ENCODE data around the gene ADAMTS16.

ADAMTS16 gene

DNA sequence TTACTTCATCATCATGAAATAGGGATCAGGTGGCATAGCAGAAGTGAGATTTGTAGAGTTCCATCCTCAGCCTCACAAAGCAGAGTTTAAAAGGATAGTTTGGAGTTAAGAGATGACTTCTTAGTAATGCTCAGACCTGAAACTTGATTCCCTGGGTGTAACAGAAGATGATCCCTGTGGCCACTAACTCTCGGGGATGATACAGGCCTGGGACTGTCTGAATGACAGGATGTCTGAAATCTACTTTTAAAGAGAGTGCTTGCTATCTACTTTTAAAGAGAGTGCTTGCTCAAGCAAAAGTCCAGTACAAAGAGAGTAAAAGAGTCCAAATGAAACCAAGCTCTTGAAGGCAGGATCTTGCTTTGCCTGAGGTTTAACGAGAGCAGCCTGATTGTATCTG is 14.6 kb downstream of the ADAMTS16 start:
- DNase-seq: no peak
- no peak for ATAC-seq (replicated peaks)
- Mint-ChIP-seq H3K27me3 (no peaks in the 10 kb centered on the region), H3K4me3 (no peak overlapping the region), H3K4me1 (peaks cover 0 to 6% of the 10 kb centered on the region in 2 donors), H3K27ac (no peak overlapping the region), H3K36me3 (no peaks in the 10 kb centered on the region), H3K9me3 (peaks cover 12% of the 10 kb centered on the region in 2 donors)

DNA sequence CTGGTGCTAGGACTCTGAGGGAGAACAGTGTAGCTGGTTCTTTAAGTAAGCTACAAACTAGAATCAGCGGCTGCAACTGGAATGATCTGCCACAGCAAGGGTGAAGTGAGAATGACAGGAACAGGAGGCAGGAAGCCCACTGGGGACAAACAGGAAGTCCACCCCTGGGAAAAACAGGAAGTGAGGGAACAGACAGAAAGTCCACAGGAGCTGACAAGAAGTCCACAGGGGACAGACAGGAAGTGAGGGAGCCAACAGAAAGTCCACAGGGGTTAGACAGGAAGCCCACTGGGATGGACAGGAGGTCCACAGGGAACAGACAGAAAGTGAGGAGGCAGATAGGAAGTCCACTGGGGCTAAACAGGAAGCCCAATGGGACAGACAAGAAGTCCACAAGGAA is 15.5 kb downstream of the ADAMTS16 start:
- Mint-ChIP-seq H3K36me3 (no peaks in the 10 kb centered on the region), H3K4me1 (peaks cover 0 to 6% of the 10 kb centered on the region in 2 donors), H3K9me3 (peaks cover 12% of the 10 kb centered on the region in 2 donors), H3K27ac (no peak overlapping the region), H3K27me3 (no peaks in the 10 kb centered on the region), H3K4me3 (no peak overlapping the region)
- no peak for DNase-seq
- no peak for ATAC-seq (replicated peaks)

DNA sequence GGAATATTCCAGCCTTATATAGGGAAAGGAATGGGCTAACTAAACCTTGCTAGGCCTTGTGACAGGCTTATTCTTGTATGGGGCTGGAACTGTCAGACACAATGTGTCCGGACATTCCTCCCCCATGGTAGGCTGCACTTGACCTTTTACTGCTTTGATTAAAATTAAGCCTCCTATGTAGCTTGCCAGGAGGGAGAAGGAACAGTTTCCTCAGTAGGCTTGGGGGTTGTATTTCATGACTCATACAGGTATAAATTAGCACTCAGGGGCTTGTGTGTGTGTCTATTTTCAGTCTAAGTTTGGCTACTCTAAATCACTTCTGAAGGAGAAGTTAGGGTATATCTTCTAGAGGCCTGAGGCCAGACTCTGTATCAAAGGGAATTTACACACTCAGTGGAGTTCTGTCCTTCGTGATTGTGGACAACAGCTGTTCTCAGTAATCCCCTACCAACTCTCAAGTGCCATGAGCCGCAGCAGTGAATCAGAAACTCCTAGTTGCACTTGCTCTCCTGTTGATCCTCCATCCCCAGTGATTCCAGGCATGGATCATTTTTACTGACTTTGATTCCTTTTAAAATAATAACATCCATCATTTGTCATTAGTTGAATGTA is 16.4 kb downstream of the ADAMTS16 start:
- Mint-ChIP-seq H3K4me3 (no peak overlapping the region), H3K36me3 (no peaks in the 10 kb centered on the region), H3K4me1 (peaks cover 0 to 6% of the 10 kb centered on the region in 2 donors), H3K9me3 (peaks cover 12% of the 10 kb centered on the region in 2 donors), H3K27me3 (no peaks in the 10 kb centered on the region), H3K27ac (no peak overlapping the region)
- ATAC-seq (replicated peaks) (no peak), DNase-seq (no peak)

DNA sequence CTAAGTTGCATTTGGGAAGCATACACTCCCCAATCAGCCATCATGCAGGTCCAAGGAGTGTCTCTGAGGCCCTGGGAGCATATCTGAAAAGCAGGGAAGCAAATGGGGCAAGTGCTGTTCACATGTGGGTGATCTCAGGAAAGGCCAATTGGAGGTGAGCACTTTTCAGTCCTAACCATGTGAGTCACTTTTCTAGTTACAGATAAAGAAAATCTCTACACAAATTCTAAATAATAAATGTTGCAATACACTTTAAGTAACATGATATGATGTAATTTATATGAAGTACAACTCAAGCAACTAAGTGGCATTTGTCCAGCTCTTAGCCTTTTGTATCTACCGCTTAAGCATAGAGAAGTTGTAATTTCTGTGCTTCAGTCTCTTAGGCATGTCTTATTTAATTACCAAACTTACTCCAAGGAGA is 18.4 kb downstream of the ADAMTS16 start:
- no peak overlapping the region for H3K27ac Mint-ChIP-seq
- H3K9me3 Mint-ChIP-seq: peaks cover 12 to 13% of the 10 kb centered on the region in 2 donors
- no peaks in the 10 kb centered on the region for H3K27me3 Mint-ChIP-seq
- H3K4me3 Mint-ChIP-seq: no peak overlapping the region
- DNase-seq (no peak), ATAC-seq (replicated peaks) (no peak)
- no peaks in the 10 kb centered on the region for H3K36me3 Mint-ChIP-seq
- H3K4me1 Mint-ChIP-seq: peaks cover 0 to 6% of the 10 kb centered on the region in 2 donors

DNA sequence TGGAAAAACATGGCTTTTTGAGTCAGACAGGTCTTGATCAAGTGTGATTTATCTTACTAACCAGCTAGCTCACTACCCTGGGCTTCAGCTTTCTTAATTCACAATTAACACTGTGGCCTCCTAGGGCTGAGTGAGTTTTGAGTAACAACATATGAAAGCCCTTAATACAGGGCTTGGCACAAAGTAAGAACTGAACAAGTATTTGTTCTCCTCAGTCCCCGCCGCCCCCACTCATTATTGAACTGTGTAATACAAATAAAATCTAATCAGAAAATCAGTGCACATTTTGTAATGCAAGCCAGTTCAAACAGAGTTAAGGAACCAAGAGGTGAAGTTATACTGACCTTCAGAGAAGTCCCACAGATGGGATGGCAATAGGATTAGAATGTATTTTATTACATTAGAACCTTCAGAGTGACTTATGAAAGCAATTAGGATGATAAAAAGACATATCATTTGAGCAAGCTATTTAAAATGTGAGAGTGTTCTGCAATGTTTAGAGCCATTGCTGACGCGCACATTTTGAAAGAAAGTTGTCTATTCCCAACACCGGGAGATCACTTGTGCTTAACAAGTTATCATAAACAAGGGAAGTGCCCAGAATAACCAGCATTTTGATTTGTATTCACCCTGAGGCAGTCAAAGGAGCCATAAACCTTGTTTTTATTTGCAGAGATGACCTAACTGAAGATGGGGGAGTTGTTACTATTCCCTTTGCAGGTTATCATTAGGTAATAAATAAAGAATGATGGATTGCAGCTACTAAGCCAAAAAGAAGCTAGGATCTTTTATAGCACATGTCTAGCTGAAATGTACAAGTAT is 19.4 kb downstream of the ADAMTS16 start:
- DNase-seq: no peak
- H3K4me1 Mint-ChIP-seq: peaks cover 0 to 6% of the 10 kb centered on the region in 2 donors

DNA sequence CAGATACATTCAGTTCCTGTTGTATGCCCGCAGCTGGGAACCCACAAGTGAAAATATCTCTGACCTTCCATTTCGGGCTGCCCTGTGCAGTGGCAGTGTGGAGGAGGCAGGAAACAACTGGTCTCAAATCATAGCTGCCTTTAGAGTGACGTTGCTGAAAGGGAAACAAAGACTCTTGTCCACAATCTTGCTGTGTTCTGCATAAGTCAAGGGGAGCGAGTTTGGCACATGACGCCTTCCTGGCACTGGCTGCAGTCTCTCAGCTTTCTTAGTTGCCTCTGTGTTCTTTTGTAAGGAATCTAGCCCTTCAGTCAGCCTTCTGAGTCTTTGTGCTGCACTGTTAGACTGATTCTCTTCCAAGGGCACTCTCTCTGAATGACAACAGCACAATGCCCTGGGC is 24.0 kb downstream of the ADAMTS16 start:
- Mint-ChIP-seq H3K27ac (no peak overlapping the region), H3K4me1 (no peaks in the 10 kb centered on the region), H3K27me3 (no peaks in the 10 kb centered on the region), H3K4me3 (no peak overlapping the region), H3K36me3 (no peaks in the 10 kb centered on the region), H3K9me3 (peaks cover 0 to 4% of the 10 kb centered on the region in 2 donors)
- ATAC-seq (replicated peaks) (peak in 1 of 2 donors; percentile 36), DNase-seq (no peak)

More for the DNA sequence above, 19.4 kb downstream of the ADAMTS16 start:
- H3K27me3 Mint-ChIP-seq: no peaks in the 10 kb centered on the region
- H3K9me3 Mint-ChIP-seq: peaks cover 12% of the 10 kb centered on the region in 2 donors
- no peak for ATAC-seq (replicated peaks)
- no peak overlapping the region for H3K4me3 Mint-ChIP-seq
- no peaks in the 10 kb centered on the region for H3K36me3 Mint-ChIP-seq
- no peak overlapping the region for H3K27ac Mint-ChIP-seq

DNA sequence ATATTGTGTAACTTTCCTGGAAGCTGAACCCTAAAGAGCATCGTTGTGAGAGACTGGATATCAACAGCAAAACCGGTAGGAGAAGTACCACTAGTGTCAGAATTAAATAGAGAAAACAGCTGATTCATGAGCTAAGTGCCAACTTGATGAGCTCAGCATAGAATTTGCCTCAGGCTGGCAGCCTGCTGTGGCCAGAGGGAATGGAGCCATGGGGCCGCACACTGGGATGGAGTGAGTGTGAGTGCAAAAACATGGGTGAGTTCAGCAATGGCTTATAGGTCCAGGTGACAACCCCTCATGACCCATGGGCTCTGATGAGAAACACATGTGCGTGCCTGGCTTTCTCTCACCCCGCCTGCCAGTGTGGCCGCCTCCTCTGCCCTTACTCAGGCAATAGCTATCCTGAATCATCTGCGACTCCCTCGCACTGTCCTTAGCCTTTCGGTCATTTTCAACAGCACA is 25.4 kb downstream of the ADAMTS16 start:
- peaks cover 0 to 7% of the 10 kb centered on the region in 2 donors for H3K9me3 Mint-ChIP-seq

DNA sequence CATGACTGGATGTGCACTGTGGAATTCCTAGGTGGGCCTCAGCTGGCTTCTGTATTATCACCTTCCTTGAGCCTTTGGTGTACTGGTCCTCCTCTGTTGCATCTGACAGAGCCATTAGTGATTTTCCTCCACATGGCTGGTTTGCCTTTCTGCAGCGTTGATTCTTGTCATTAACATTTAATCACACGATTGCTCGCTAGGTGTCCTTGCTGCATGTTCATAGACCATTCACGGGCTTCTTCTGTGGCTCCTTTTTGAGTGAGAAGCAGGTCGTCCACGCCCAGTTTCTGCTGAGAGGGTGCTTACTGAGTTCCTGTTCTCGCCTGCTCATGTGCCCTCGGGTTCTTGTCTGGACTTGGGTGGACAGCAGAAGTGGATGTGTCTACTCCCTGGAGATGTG is 29.3 kb downstream of the ADAMTS16 start:
- H3K4me3 Mint-ChIP-seq: no peak overlapping the region
- H3K27me3 Mint-ChIP-seq: no peaks in the 10 kb centered on the region
- ATAC-seq (replicated peaks) (no peak), DNase-seq (no peak)
- no peaks in the 10 kb centered on the region for H3K36me3 Mint-ChIP-seq
- no peak overlapping the region for H3K27ac Mint-ChIP-seq
- H3K9me3 Mint-ChIP-seq: peaks cover 0 to 6% of the 10 kb centered on the region in 2 donors
- no peaks in the 10 kb centered on the region for H3K4me1 Mint-ChIP-seq

More for the DNA sequence above, 25.4 kb downstream of the ADAMTS16 start:
- H3K27ac Mint-ChIP-seq: no peak overlapping the region
- ATAC-seq (replicated peaks): no peak
- DNase-seq: no peak
- H3K4me3 Mint-ChIP-seq: no peak overlapping the region
- no peaks in the 10 kb centered on the region for H3K4me1 Mint-ChIP-seq
- H3K27me3 Mint-ChIP-seq: no peaks in the 10 kb centered on the region
- H3K36me3 Mint-ChIP-seq: no peaks in the 10 kb centered on the region

DNA sequence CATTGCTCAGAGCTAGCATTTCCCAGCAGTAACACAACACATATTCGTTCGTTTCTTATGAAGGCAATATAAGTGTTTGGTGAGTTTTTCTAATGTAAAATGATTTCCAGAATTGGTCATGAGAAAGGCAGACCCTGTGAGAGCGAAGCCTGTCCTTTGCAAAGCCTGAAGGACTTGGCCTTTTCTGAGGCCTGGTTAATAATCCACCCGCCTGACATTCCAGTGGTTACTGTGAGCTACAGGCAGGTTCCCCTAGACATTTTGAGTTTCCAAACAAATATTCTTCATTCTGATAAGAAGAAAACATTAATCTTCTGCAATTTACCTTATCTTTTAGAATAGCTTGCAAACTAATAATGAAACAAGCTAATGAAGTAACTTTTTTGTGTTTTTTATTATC is 38.0 kb downstream of the ADAMTS16 start:
- Mint-ChIP-seq H3K27ac (no peak overlapping the region), H3K36me3 (no peaks in the 10 kb centered on the region), H3K4me1 (no peaks in the 10 kb centered on the region), H3K9me3 (no peaks in the 10 kb centered on the region), H3K27me3 (peaks cover 4% of the 10 kb centered on the region in 2 donors), H3K4me3 (no peak overlapping the region)
- ATAC-seq (replicated peaks): no peak
- no peak for DNase-seq

DNA sequence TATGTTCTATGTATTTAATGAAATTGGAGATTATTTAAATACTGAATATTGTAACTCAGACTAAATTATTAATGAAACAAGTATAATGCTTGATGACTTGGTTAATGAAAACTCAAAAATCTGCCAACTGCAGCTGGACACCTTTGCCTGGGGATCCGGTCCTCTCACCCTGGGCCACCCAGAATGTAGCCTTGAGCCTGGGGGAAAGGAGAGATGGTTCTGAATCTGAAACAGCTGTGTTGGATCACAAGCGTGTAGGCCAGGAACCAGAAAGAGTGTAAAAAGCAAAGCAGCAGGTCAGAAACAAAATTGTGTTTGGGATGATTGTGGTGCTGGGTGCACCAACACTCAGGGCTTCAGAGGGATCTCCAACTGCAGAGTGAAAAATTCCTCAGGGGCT is 38.5 kb downstream of the ADAMTS16 start:
- Mint-ChIP-seq H3K27ac (no peak overlapping the region), H3K27me3 (peaks cover 8 to 9% of the 10 kb centered on the region in 2 donors), H3K4me3 (no peak overlapping the region), H3K36me3 (no peaks in the 10 kb centered on the region), H3K4me1 (no peaks in the 10 kb centered on the region), H3K9me3 (no peaks in the 10 kb centered on the region)
- DNase-seq: no peak
- no peak for ATAC-seq (replicated peaks)

DNA sequence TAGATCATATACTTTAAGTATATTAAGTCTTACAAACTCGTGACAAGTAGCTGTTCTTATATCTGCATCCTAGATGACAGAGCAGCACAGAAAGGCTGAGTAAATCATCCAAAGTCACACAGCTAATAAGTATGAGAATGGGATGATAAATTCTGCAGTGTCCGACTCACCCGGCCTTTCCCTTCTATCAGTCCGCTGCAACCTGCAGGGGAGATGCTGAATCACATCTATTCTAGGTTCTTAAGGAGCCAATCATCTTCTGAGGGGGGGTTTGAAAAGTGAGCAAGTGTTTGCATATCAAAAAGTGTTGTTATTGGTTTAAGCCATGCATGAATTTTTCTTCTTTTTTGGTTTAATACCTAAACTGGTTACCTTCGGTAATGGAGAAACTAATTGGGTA is 38.9 kb downstream of the ADAMTS16 start:
- H3K27ac Mint-ChIP-seq: no peak overlapping the region
- no peaks in the 10 kb centered on the region for H3K36me3 Mint-ChIP-seq
- no peak for DNase-seq
- H3K27me3 Mint-ChIP-seq: peaks cover 9 to 10% of the 10 kb centered on the region in 2 donors
- H3K4me1 Mint-ChIP-seq: no peaks in the 10 kb centered on the region
- H3K4me3 Mint-ChIP-seq: no peak overlapping the region
- H3K9me3 Mint-ChIP-seq: no peaks in the 10 kb centered on the region
- ATAC-seq (replicated peaks): no peak

DNA sequence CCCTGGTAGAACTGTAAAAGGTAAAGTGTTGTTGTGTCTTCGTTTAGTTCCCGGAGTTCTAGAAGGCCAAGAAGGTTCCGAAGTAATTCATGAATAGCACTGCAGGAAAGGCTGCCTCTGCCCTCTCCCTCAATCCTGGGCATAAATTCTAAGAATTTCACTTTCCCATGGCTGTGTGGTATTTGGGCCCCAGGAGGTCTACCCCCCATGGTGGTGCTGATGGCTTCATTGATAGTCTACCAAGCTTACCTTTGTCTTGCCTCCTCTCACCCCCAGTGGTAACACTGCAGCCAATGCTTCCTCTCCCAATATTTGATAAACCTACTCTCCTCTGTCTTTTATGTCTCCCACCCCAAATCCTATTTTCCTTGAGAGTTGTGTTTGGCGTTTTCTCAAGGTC is 39.5 kb downstream of the ADAMTS16 start:
- Mint-ChIP-seq H3K27ac (no peak overlapping the region), H3K36me3 (no peaks in the 10 kb centered on the region), H3K4me1 (no peaks in the 10 kb centered on the region), H3K4me3 (no peak overlapping the region), H3K9me3 (no peaks in the 10 kb centered on the region), H3K27me3 (peaks cover 9 to 10% of the 10 kb centered on the region in 2 donors)
- no peak for DNase-seq
- no peak for ATAC-seq (replicated peaks)

DNA sequence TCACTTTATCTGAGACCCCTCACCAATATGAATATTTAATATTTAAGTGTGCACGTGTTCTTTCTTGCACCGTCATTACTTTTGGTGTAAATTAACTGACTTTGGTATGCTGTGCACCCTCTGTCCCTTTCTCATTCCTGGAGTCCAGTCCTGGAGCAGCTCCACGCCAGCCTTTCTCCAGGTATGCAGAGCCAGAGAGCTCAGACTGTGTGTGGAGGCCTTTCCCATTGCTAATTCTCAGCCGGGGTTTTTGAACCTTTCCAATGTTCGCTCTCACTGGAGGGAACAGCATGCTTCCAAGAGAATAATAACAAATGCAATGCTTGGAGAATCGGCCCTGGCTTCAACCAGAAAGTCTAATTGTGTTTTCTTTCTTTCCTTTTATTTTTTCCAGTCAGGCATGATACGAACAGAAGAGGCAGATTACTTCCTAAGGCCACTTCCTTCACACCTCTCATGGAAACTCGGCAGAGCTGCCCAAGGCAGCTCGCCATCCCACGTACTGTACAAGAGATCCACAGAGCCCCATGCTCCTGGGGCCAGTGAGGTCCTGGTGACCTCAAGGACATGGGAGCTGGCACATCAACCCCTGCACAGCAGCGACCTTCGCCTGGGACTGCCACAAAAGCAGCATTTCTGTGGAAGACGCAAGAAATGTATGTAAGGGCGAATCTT is 41.7 kb downstream of the ADAMTS16 start:
- Mint-ChIP-seq H3K4me1 (no peaks in the 10 kb centered on the region), H3K27me3 (peaks cover 9 to 10% of the 10 kb centered on the region in 2 donors), H3K4me3 (no peak overlapping the region), H3K9me3 (no peaks in the 10 kb centered on the region), H3K36me3 (no peaks in the 10 kb centered on the region), H3K27ac (no peak overlapping the region)
- no peak for ATAC-seq (replicated peaks)
- no peak for DNase-seq

DNA sequence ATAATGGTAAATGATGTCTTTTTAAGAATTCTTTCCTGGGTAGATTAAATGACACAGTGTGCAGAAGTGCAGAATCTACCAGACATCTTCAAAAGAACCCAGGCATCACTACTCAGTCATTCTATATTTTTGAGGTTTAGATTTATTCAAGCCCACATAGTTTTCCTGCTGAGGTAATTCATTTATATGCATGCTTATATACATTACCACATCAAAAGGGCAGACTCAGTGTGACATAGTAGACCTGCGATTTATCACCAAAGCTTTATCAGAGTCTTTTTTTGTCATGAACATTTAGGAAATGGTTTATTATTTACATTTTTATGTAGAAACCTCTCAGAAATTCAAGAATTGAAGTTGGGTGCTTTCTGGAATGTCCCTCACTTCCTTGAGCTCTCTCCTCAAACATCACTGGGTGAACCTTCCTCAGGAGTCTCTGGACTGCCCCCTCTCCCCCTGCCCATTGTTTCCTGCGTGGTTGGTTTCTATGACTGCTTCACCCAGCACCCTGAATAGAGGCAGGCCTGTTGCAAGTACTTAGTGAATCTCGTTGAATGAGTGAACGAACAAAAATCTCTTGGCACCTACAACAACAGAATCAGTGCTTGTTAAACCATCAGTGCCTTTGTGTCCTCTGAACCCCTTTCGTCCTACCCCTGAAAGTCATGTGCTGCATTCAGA is 42.5 kb downstream of the ADAMTS16 start:
- ATAC-seq (replicated peaks) (no peak), DNase-seq (no peak)
- H3K36me3 Mint-ChIP-seq: no peaks in the 10 kb centered on the region
- no peak overlapping the region for H3K4me3 Mint-ChIP-seq
- H3K4me1 Mint-ChIP-seq: no peaks in the 10 kb centered on the region
- H3K27me3 Mint-ChIP-seq: peaks cover 9 to 10% of the 10 kb centered on the region in 2 donors
- no peaks in the 10 kb centered on the region for H3K9me3 Mint-ChIP-seq
- no peak overlapping the region for H3K27ac Mint-ChIP-seq

Data from stimulated activated naive B cell treated with anti-CD40 and anti-IgM and Interleukin-4, amounts not matched to agents 10 μg/mL and 1 μg/mL and 100 μg/mL, for 72 hours (primary cell).